ENCODE measurements around the gene CFAP300.

The CFAP300 gene

DNA sequence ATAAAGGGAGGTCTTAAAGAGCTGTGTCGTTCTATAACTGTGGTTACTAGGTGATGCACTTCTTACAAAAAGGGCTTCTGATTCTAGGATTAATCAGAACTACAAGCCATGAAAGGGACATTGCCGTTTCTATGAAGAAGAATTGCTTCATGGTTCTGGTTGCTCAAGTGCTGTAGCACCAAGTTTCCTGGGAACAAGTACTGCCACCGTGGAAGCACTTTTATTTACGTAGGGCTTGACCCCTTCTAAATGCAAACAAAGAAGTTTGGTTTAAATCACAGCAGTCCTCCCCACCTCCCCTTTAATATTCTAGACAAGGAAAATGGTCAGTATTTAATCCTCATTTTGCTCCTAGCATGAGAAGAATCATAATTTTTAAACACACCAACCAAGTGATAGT, 72.8 kb downstream of the CFAP300 start:
- peak; percentile 67 for DNase-seq (ENCODE audit: low read depth)
- no peak overlapping the region for H3K4me3 ChIP-seq (replicated peaks; ENCODE audit: low read depth, low read length)

GRCh38 chr11:102120437-102120973, 73.3 kb downstream of the CFAP300 start:
- no peak overlapping the region for H3K4me3 ChIP-seq (replicated peaks; ENCODE audit: low read depth, low read length)
- no peak for TF ChIP-seq CTCF (IDR thresholded peaks at IDR 0.05; ENCODE audit: low read length, missing control alignments)
- peak; percentile 41 for DNase-seq (ENCODE audit: low read depth)

More for the DNA sequence above, 72.8 kb downstream of the CFAP300 start:
- no peak for TF ChIP-seq CTCF (IDR thresholded peaks at IDR 0.05; ENCODE audit: low read length, missing control alignments)

DNA sequence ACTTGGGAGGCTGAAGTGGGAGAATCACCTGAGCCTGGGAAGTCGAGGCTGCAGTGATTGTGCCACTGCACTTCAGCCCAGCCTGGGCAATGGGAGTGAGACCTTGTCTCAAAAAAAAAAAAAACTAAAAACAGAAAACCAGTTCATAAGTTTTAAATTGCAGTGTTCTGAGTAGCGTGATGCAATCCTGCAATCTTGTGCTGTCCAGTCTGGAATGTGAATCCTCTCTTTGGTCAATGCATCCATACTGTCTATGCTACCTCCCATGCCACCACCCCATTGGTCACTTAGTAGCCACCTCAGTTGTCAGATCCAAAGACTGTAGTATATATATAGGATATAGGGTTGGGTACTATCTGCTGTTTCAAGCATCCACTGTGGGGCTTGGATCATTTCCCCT, 74.1 kb downstream of the CFAP300 start:
- TF ChIP-seq CTCF (IDR thresholded peaks at IDR 0.05; ENCODE audit: low read length, missing control alignments), result no peak
- H3K4me3 ChIP-seq (replicated peaks; ENCODE audit: low read depth, low read length), result no peak overlapping the region
- peak; percentile 46 for DNase-seq (ENCODE audit: low read depth)

Data from fibroblast of pulmonary artery (primary cell).